H9 (cell line): ENCODE measurements around the gene CSAD. TPM values are rescaled to one million over a fixed set of nuclear protein-coding genes. Genes with fewer than 3 reads are reported as not detected.

ENCODE experiments used
- DNase-seq: peaks from one replicate; pipeline ENCODE4 v3.0.0-alpha.2; 2017
- H2AFZ ChIP-seq: one replicate; pipeline ENCODE4 v1.6.1; 2013; ENCODE audit warnings: mild to moderate bottlenecking, low read length, control low read depth, moderate library complexity
- H2AK5ac ChIP-seq: 2 replicates; pipeline ENCODE4 v1.6.1; 2013; ENCODE audit warnings: low read length, control low read depth, mixed read lengths; ENCODE audit not compliant: insufficient read length
- H2BK120ac ChIP-seq: one replicate; pipeline ENCODE4 v1.6.1; 2013; ENCODE audit warnings: low read depth, mild to moderate bottlenecking, low read length, control low read depth, inconsistent platforms; ENCODE audit not compliant: poor library complexity, severe bottlenecking
- H2BK12ac ChIP-seq: 2 replicates; pipeline ENCODE4 v1.6.1; 2013; ENCODE audit warnings: low read length, control low read depth, mixed read lengths, low read depth; ENCODE audit not compliant: insufficient read length
- H2BK15ac ChIP-seq: 2 replicates; pipeline ENCODE4 v1.6.1; 2013; ENCODE audit warnings: low read depth, low read length, control low read depth
- H2BK20ac ChIP-seq: one replicate; pipeline ENCODE4 v1.6.1; 2013; ENCODE audit warnings: low read depth, mild to moderate bottlenecking, low read length, control low read depth, inconsistent platforms; ENCODE audit not compliant: poor library complexity, severe bottlenecking
- H2BK5ac ChIP-seq: 2 replicates; pipeline ENCODE4 v1.6.1; 2013; ENCODE audit warnings: low read length, control low read depth, mixed read lengths; ENCODE audit not compliant: insufficient read length
- H3K14ac ChIP-seq: 2 replicates; pipeline ENCODE4 v1.6.1; 2013; ENCODE audit warnings: low read length, control low read depth; ENCODE audit not compliant: insufficient read depth
- H3K18ac ChIP-seq: 2 replicates; pipeline ENCODE4 v1.6.1; 2013; ENCODE audit warnings: low read depth, mild to moderate bottlenecking, mixed read lengths, low read length, control low read depth; ENCODE audit not compliant: insufficient read length
- H3K23ac ChIP-seq: 2 replicates; pipeline ENCODE4 v1.6.1; 2013; ENCODE audit warnings: low read length, control low read depth, mixed read lengths, low read depth; ENCODE audit not compliant: insufficient read length
- H3K23me2 ChIP-seq: 2 replicates; pipeline ENCODE4 v1.6.1; 2013; ENCODE audit warnings: low read depth, mild to moderate bottlenecking, mixed read lengths, low read length, control low read depth; ENCODE audit not compliant: insufficient read length, poor library complexity, severe bottlenecking
- H3K27ac ChIP-seq: 2 replicates; pipeline ENCODE4 v1.5.1; 2013; ENCODE audit warnings: low read length, control low read depth, mixed read lengths, low read depth; ENCODE audit not compliant: insufficient read length
- H3K27me3 ChIP-seq: 2 replicates; pipeline ENCODE4 v1.6.1; 2013; ENCODE audit warnings: low read length, control low read depth, inconsistent platforms; ENCODE audit not compliant: insufficient read depth
- H3K4ac ChIP-seq: 2 replicates; pipeline ENCODE4 v1.6.1; 2013; ENCODE audit warnings: low read depth, mild to moderate bottlenecking, control low read depth, inconsistent platforms, low read length, moderate library complexity
- H3K4me1 ChIP-seq: 2 replicates; pipeline ENCODE4 v1.6.1; 2013; ENCODE audit warnings: low read length, control low read depth, inconsistent platforms; ENCODE audit not compliant: insufficient read depth
- H3K4me2 ChIP-seq: 2 replicates; pipeline ENCODE4 v1.6.1; 2013; ENCODE audit warnings: low read length, control low read depth, mixed read lengths; ENCODE audit not compliant: insufficient read length, insufficient read depth
- H3K56ac ChIP-seq: 2 replicates; pipeline ENCODE4 v1.6.1; 2013; ENCODE audit warnings: low read depth, mild to moderate bottlenecking, mixed read lengths, low read length, control low read depth; ENCODE audit not compliant: insufficient read length
- H3K79me1 ChIP-seq: 2 replicates; pipeline ENCODE4 v1.6.1; 2013; ENCODE audit warnings: low read depth, mild to moderate bottlenecking, moderate library complexity, low read length, control low read depth, inconsistent platforms; ENCODE audit not compliant: insufficient read depth, poor library complexity, severe bottlenecking
- H3K79me2 ChIP-seq: 2 replicates; pipeline ENCODE4 v1.6.1; 2013; ENCODE audit warnings: low read length, control low read depth, inconsistent platforms; ENCODE audit not compliant: insufficient read depth
- H3K9ac ChIP-seq: 2 replicates; pipeline ENCODE4 v1.6.1; 2013; ENCODE audit warnings: low read length, control low read depth, mixed read lengths; ENCODE audit not compliant: insufficient read length; ENCODE audit errors: extremely low read depth
- H3K9me3 ChIP-seq: one replicate; pipeline ENCODE4 v1.6.1; 2013; ENCODE audit warnings: low read depth, low read length, inconsistent platforms; ENCODE audit not compliant: control insufficient read depth
- H3T11ph ChIP-seq: one replicate; pipeline ENCODE4 v1.6.1; 2013; ENCODE audit warnings: mild to moderate bottlenecking, low read length, control low read depth, inconsistent platforms
- H4K20me1 ChIP-seq: one replicate; pipeline ENCODE4 v1.6.1; 2013; ENCODE audit not compliant: control insufficient read depth, insufficient read length, insufficient read depth
- H4K5ac ChIP-seq: 2 replicates; pipeline ENCODE4 v1.6.1; 2013; ENCODE audit warnings: low read depth, mild to moderate bottlenecking, mixed read lengths, low read length, control low read depth; ENCODE audit not compliant: insufficient read length
- H4K8ac ChIP-seq: replicated peaks from 2 replicates; pipeline ENCODE4 v1.6.1; 2013; ENCODE audit warnings: low read length, control low read depth, mixed read lengths, low read depth; ENCODE audit not compliant: insufficient read length
- H4K91ac ChIP-seq: 2 replicates; pipeline ENCODE4 v1.6.1; 2013; ENCODE audit warnings: low read depth, mild to moderate bottlenecking, moderate library complexity, mixed read lengths, low read length, control low read depth; ENCODE audit not compliant: insufficient read length
- H3K27ac Mint-ChIP-seq, 3 experiments: 2 replicates in 2 of 3; 3 replicates in 1 of 3; pipeline ENCODE4 v1.8.0; 2020 to 2021; ENCODE audit warnings: mixed read lengths in 3 of 3, mild to moderate bottlenecking in 1 of 3, moderate library complexity in 1 of 3
- H3K27me3 Mint-ChIP-seq: 2 replicates; pipeline ENCODE4 v1.8.0; 2021; ENCODE audit warnings: low read depth, mild to moderate bottlenecking, moderate library complexity, mixed read lengths
- H3K36me3 Mint-ChIP-seq, 3 experiments: 2 replicates in 2 of 3; 3 replicates in 1 of 3; pipeline ENCODE4 v1.8.0; 2020 to 2021; ENCODE audit warnings: low read depth in 3 of 3, mixed read lengths in 3 of 3; ENCODE audit not compliant: insufficient read depth in 1 of 3
- H3K4me1 Mint-ChIP-seq, 2 experiments: 2 replicates each; pipeline ENCODE4 v1.8.0; 2020; ENCODE audit warnings: mixed read lengths in 2 of 2
- H3K4me3 Mint-ChIP-seq, 2 experiments: 2 replicates in 1 of 2; 3 replicates in 1 of 2; pipeline ENCODE4 v1.8.0; 2020 to 2021; ENCODE audit warnings: mild to moderate bottlenecking in 2 of 2, mixed read lengths in 2 of 2, moderate library complexity in 1 of 2
- H3K9me3 Mint-ChIP-seq, 2 experiments: 2 replicates in 1 of 2; 3 replicates in 1 of 2; pipeline ENCODE4 v1.8.0; 2020; ENCODE audit warnings: mild to moderate bottlenecking in 2 of 2, mixed read lengths in 2 of 2, moderate library complexity in 1 of 2
- CTCF ChIP-seq: fragments of 200-600 bp; sonication (generic); conservative IDR thresholded peaks from 3 replicates; pipeline ENCODE4 v1.8.0; 2021; ENCODE audit warnings: antibody characterized with exemption, mild to moderate bottlenecking
- WGBS: extraction: QIAGEN DNeasy Blood & Tissue Kit; methylation state at CpG from one replicate; pipeline ENCODE4 v1.1.7; 2013; ENCODE audit warnings: missing lambda C conversion rate, low lambda C conversion rate, mixed read lengths; ENCODE audit not compliant: insufficient read length; ENCODE audit errors: extremely low coverage; 5-methylcytosine and 5-hydroxymethylcytosine counted together
- total RNA-seq: library from RNA; stranded (reverse); gene quantifications from 2 replicates; pipeline ENCODE4 v1.2.1, GENCODE V29; 2021

The CSAD gene
- total RNA-seq, 1 experiment from 2014 or later, result 7.4 TPM

- Histone ChIP-seq H2AK5ac (no peak overlapping the region), H3K27me3 (no peaks in the 10 kb centered on the region), H3K14ac (no peak overlapping the region), H3K23me2 (no peaks in the 10 kb centered on the region), H3K79me2 (no peaks in the 10 kb centered on the region), H4K91ac (no peak overlapping the region), H3K79me1 (no peaks in the 10 kb centered on the region), H4K20me1 (no peaks in the 10 kb centered on the region), H4K5ac (no peak overlapping the region), H2BK20ac (no peak overlapping the region), H3K9me3 (no peaks in the 10 kb centered on the region), H3K4me2 (no peak overlapping the region), H3K56ac (no peak overlapping the region), H3K4ac (no peak overlapping the region), H2BK5ac (no peak overlapping the region), H3T11ph (no peak overlapping the region), H3K4me1 (no peaks in the 10 kb centered on the region), H3K27ac (no peak overlapping the region), H2BK12ac (no peak overlapping the region), H2BK15ac (no peak overlapping the region), H3K18ac (no peak overlapping the region), H2BK120ac (no peak overlapping the region), H4K8ac (no peak overlapping the region), H2AFZ (no peak overlapping the region), H3K9ac (no peak overlapping the region), H3K23ac (no peak overlapping the region)
- Mint-ChIP-seq H3K27me3 (peaks cover 28% of the 10 kb centered on the region), H3K4me1 (peaks cover 0 to 5% of the 10 kb centered on the region in 2 experiments; a peak in 2 of 4 replicates), H3K9me3 (peaks cover 0 to 3% of the 10 kb centered on the region in 2 experiments; a peak in 2 of 5 replicates), H3K36me3 (no peaks in the 10 kb centered on the region), H3K4me3 (no peak overlapping the region), H3K27ac (no peak overlapping the region)
- no peak for DNase-seq
- no CpG with 5 or more reads among the region's 8 CpGs for WGBS
- TF ChIP-seq CTCF, result no peak
These were observed 64.7 kb downstream of the CSAD start for GRCh38 chr12:53115891-53116648.
